A549 (cell line): ENCODE data around the gene GTPBP6. TPM values are rescaled to one million over a fixed set of nuclear protein-coding genes. Genes with fewer than 3 reads are reported as not detected.

Experiments
- ATAC-seq, 2 experiments: fragments of 200-7000 bp in 1 of 2; fragments of >200 bp in 1 of 2; cut with Nextera tagmentation in 1 of 2; cut with Tn5 transposase in 1 of 2; 3 replicates each; pipeline versions ENCODE4 v1.8.0 to v1.9.1; 2018 to 2020; ENCODE audit warnings: mild to moderate bottlenecking in 1 of 2, moderate library complexity in 1 of 2
- CTCF ChIA-PET: fragments of 300-600 bp; sonication (Branson Sonifier 250); formaldehyde crosslinking; extraction: SDS; loops from one replicate; lab custom pipeline; 2021; ENCODE audit warnings: antibody characterized with exemption, inconsistent platforms; lab: Yijun Ruan, JAX
- POLR2A ChIA-PET: fragments of 350-600 bp; formaldehyde crosslinking; extraction: SDS; loops from one replicate; lab custom pipeline; 2021; ENCODE audit warnings: antibody characterized with exemption, inconsistent platforms; lab: Yijun Ruan, JAX
- DNase-seq, 2 experiments: peaks; one replicate each; pipeline versions ENCODE4 v3.0.0 to v3.0.0-alpha.2; 2011 to 2016; ENCODE audit warnings: low read depth in 1 of 2, low spot score in 1 of 2
- FAIRE-seq: peaks from 2 replicates; lab custom pipeline; 2011; peaks lifted over from hg19 to GRCh38; lab: Jason Lieb, UNC
- H3K27ac ChIP-seq, 2 experiments: fragments of >200 bp; sonication (Bioruptor Twin); formaldehyde crosslinking; 3 replicates each; pipeline ENCODE4 v1.5.1; 2016 to 2017
- H3K4me1 ChIP-seq: fragments of >200 bp; sonication (Bioruptor Twin); formaldehyde crosslinking; 3 replicates; pipeline ENCODE4 v1.6.1; 2016
- H3K4me2 ChIP-seq: fragments of >200 bp; sonication (Bioruptor Twin); formaldehyde crosslinking; 3 replicates; pipeline ENCODE4 v1.6.1; 2016
- H3K4me3 ChIP-seq: fragments of >200 bp; sonication (Bioruptor Twin); formaldehyde crosslinking; 3 replicates; pipeline ENCODE4 v1.5.1; 2016
- H3K9me3 ChIP-seq: fragments of >200 bp; sonication (Bioruptor Twin); formaldehyde crosslinking; 3 replicates; pipeline ENCODE4 v1.6.1; 2016
- ATOH8 ChIP-seq: fragments of 250-450 bp; sonication (Bioruptor Pico); IDR thresholded peaks from 2 replicates; pipeline ENCODE4 v1.5.0; 2020; ENCODE audit warnings: low read depth, mild to moderate bottlenecking, moderate library complexity
- BCL3 ChIP-seq: fragments of >200 bp; sonication (Bioruptor Twin); formaldehyde crosslinking; IDR thresholded peaks from 3 replicates; pipeline ENCODE4 v1.6.1; 2016
- CBX8 ChIP-seq: fragments of 200-600 bp; sonication (generic); IDR thresholded peaks from 2 replicates; pipeline ENCODE4 v1.6.1; 2016
- CEBPB ChIP-seq, 2 experiments: fragments of >200 bp in 1 of 2; sonication (Bioruptor Twin) in 1 of 2; formaldehyde crosslinking in 1 of 2; IDR thresholded peaks; 2 replicates each; pipeline ENCODE4 v1.6.1; 2012 to 2016
- CTCF ChIP-seq: fragments of >200 bp; sonication (Bioruptor Twin); formaldehyde crosslinking; IDR thresholded peaks from 3 replicates; pipeline ENCODE4 v1.5.1; 2016
- E2F6 ChIP-seq: IDR thresholded peaks from 2 replicates; pipeline ENCODE4 v1.6.1; 2012; ENCODE audit warnings: low read depth, borderline replicate concordance
- FOSB ChIP-seq: fragments of 250-450 bp; sonication (Bioruptor Pico); IDR thresholded peaks from 2 replicates; pipeline ENCODE4 v1.5.0; 2020; ENCODE audit warnings: mild to moderate bottlenecking, moderate library complexity
- FOSL2 ChIP-seq, 2 experiments: fragments of 450-650 bp in 1 of 2; fragments of >200 bp in 1 of 2; sonication (Bioruptor Twin) in 1 of 2; formaldehyde crosslinking; IDR thresholded peaks; 2 replicates each; pipeline versions ENCODE4 v1.5.0 to v1.6.1; 2016 to 2020; ENCODE audit warnings: mild to moderate bottlenecking in 1 of 2, moderate library complexity in 1 of 2
- HES2 ChIP-seq: fragments of >200 bp; sonication (Bioruptor Twin); formaldehyde crosslinking; IDR thresholded peaks from 2 replicates; pipeline ENCODE4 v1.6.1; 2016
- HMGXB4 ChIP-seq: fragments of 250-450 bp; sonication (Bioruptor Pico); IDR thresholded peaks from 2 replicates; pipeline ENCODE4 v1.5.0; 2021; ENCODE audit warnings: mild to moderate bottlenecking, moderate library complexity, borderline replicate concordance
- HOXA7 ChIP-seq: fragments of 250-450 bp; sonication (Bioruptor Pico); IDR thresholded peaks from 2 replicates; pipeline ENCODE4 v1.5.0; 2020; ENCODE audit warnings: mild to moderate bottlenecking, moderate library complexity
- HOXB5 ChIP-seq: fragments of 250-450 bp; sonication (Bioruptor Pico); IDR thresholded peaks from 2 replicates; pipeline ENCODE4 v1.5.0; 2020; ENCODE audit warnings: mild to moderate bottlenecking, moderate library complexity
- JUN ChIP-seq, 2 experiments: fragments of >200 bp; sonication (Bioruptor Twin); formaldehyde crosslinking; IDR thresholded peaks; 2 replicates in 1 of 2; 3 replicates in 1 of 2; pipeline ENCODE4 v1.6.1; 2016 to 2017
- KDM5A ChIP-seq: fragments of 200-600 bp; sonication (generic); IDR thresholded peaks from 2 replicates; pipeline ENCODE4 v1.6.1; 2016; ENCODE audit warnings: antibody characterized with exemption, mild to moderate bottlenecking
- MAZ ChIP-seq: fragments of 150-350 bp; IDR thresholded peaks from 2 replicates; pipeline ENCODE4 v1.6.1; 2014; ENCODE audit warnings: antibody characterized with exemption, low read depth, low read length, borderline replicate concordance
- POLR2A ChIP-seq: IDR thresholded peaks from 2 replicates; pipeline ENCODE4 v1.6.1; 2012; ENCODE audit warnings: mild to moderate bottlenecking, low read length
- POLR2AphosphoS2 ChIP-seq: conservative IDR thresholded peaks from 2 replicates; pipeline ENCODE4 v1.6.1; 2012; ENCODE audit warnings: low read length, improper control_type of control experiment, inconsistent platforms
- RAD21 ChIP-seq, 2 experiments: fragments of >200 bp in 1 of 2; sonication (Bioruptor Twin) in 1 of 2; formaldehyde crosslinking in 1 of 2; IDR thresholded peaks in 1 of 2; conservative IDR thresholded peaks in 1 of 2; 2 replicates in 1 of 2; 3 replicates in 1 of 2; pipeline ENCODE4 v1.6.1; 2012 to 2018; ENCODE audit warnings: inconsistent platforms in 1 of 2
- REST ChIP-seq: fragments of 200-600 bp; sonication (generic); IDR thresholded peaks from 2 replicates; pipeline ENCODE4 v1.6.1; 2016; ENCODE audit warnings: antibody characterized with exemption, mild to moderate bottlenecking, moderate library complexity
- RFX5 ChIP-seq: fragments of 450-650 bp; IDR thresholded peaks from 2 replicates; pipeline ENCODE4 v1.7.1; 2014; ENCODE audit warnings: antibody characterized with exemption, mild to moderate bottlenecking, moderate library complexity
- RNF2 ChIP-seq: fragments of 200-600 bp; sonication (generic); IDR thresholded peaks from 2 replicates; pipeline ENCODE4 v1.6.1; 2016; ENCODE audit warnings: low read depth, mild to moderate bottlenecking, antibody characterized with exemption, moderate library complexity, borderline replicate concordance
- SREBF2 ChIP-seq: fragments of 450-650 bp; IDR thresholded peaks from 2 replicates; pipeline ENCODE4 v1.6.1; 2014; ENCODE audit warnings: mild to moderate bottlenecking, moderate library complexity
- USF2 ChIP-seq: fragments of 450-650 bp; IDR thresholded peaks from 2 replicates; pipeline ENCODE4 v1.6.1; 2014; ENCODE audit warnings: antibody characterized with exemption
- ZC3H11A ChIP-seq: fragments of 450-650 bp; IDR thresholded peaks from 2 replicates; pipeline ENCODE4 v1.6.1; 2014; ENCODE audit warnings: antibody characterized with exemption, mild to moderate bottlenecking
- WGBS: methylation state at CpG from one replicate; pipeline ENCODE4 v1.1.6; 2017; ENCODE audit errors: missing lambda C conversion rate; 5-methylcytosine and 5-hydroxymethylcytosine counted together
- polyA plus RNA-seq, 4 experiments: library from polyadenylated mRNA; depleted of rRNA in 3 of 4; stranded (reverse); fragments of >200 nt; fragmentation: RNase III in 1 of 4; extraction: RNeasy Plus Mini Kit Qiagen cat#74134 plus additional on column Dnase treatment in 1 of 4; gene quantifications; 2 replicates in 3 of 4; 3 replicates in 1 of 4; pipeline ENCODE4 v1.2.3, GENCODE V29; 2011 to 2017

The GTPBP6 gene
- polyA plus RNA-seq, 2 of the 4 experiments (the other 2 are of a cell fraction), result 26.0 to 41.2 TPM

GRCh38 chrX:261167-261918 is 57.3 kb downstream of the GTPBP6 start (continued):
- TF ChIP-seq RAD21 (conservative IDR thresholded peaks at IDR 0.05 in 1 of 2, IDR thresholded peaks at IDR 0.05 in 1 of 2) (peak; percentile 16 to 30; a peak in 1 of 5 replicates), HES2 (no peak), JUN (IDR thresholded peaks at IDR 0.05) (peak; percentile 8 to 30; a peak in 2 of 5 replicates), RFX5 (no peak), USF2 (no peak), HMGXB4 (CRISPR knock-in tag) (no peak), HOXA7 (CRISPR knock-in tag) (no peak), FOSL2 (IDR thresholded peaks at IDR 0.05) (no peak), FOSL2 (CRISPR knock-in tag; IDR thresholded peaks at IDR 0.05) (peak; percentile 37), SREBF2 (no peak), ATOH8 (no peak), CTCF (no peak), HOXB5 (peak; percentile 72; the same call in 1 of the 2 replicates), E2F6 (peak; percentile 52; the same call in 1 of the 2 replicates), ZC3H11A (no peak), CEBPB (IDR thresholded peaks at IDR 0.05) (no peak), CBX8 (no peak), FOSB (CRISPR knock-in tag) (no peak), RNF2 (no peak), KDM5A (no peak), POLR2A (no peak)

GRCh38 chrX:259692-260355 is 58.8 kb downstream of the GTPBP6 start:
- H3K4me3 ChIP-seq, result no peak overlapping the region
- no peak for TF ChIP-seq POLR2AphosphoS2
- TF ChIP-seq FOSL2 (IDR thresholded peaks at IDR 0.05), result no peak
- no peak for TF ChIP-seq FOSL2 (CRISPR knock-in tag; IDR thresholded peaks at IDR 0.05)
- no peak for TF ChIP-seq MAZ
- TF ChIP-seq REST, result no peak
- no peak for TF ChIP-seq FOSB (CRISPR knock-in tag)
- no peak for TF ChIP-seq USF2
- TF ChIP-seq BCL3, result no peak
- FAIRE-seq (no peak), DNase-seq (peak; percentile 36 to 54), ATAC-seq (peak; percentile 40 to 55)
- no peaks in the 10 kb centered on the region for H3K9me3 ChIP-seq
- H3K4me1 ChIP-seq, result peaks cover 56% of the 10 kb centered on the region
- H3K4me2 ChIP-seq, result peak overlapping the region; percentile 91
- ChIA-PET CTCF (no interaction called here), POLR2A (no interaction called here)
- 30% methylated on average over 21 of the region's 21 CpGs for WGBS
- H3K27ac ChIP-seq, result peak overlapping the region; percentile 72 to 93
